NCI-H2107 treated with DMSO at 0.1 percent for 48 hours (cell line): ENCODE measurements around the gene EIF2S1.
"Not testable (repeated sequence)": the region's sequence is repeated elsewhere in the genome, so short reads cannot be mapped to it uniquely, and the experiment has no call there.

Experiments
- DNase-seq: peaks from one replicate; lab custom pipeline; 2025; ENCODE audit not compliant: unreplicated experiment; lab: John Stamatoyannopoulos, UW

The EIF2S1 gene

DNA sequence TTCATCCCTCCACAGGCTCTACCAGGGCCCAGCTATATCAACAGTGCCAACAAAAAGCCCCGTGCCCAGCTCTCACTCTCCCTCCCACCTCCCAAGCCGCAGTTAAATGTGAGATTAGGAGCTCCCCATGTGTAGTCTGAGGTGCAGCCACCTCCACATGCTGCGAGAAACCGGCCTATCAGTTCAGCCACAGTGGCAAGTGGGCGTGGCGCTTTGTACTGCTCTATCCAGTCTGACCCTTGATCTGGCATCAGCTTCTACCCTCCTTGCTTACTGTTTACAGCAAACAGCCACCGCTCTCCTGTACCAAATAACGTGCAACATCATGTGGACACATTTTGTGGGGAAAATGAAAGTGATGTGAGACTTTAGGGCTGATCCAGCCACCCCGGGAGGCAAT is 50.2 kb downstream of the EIF2S1 start:
- no peak for DNase-seq

DNA sequence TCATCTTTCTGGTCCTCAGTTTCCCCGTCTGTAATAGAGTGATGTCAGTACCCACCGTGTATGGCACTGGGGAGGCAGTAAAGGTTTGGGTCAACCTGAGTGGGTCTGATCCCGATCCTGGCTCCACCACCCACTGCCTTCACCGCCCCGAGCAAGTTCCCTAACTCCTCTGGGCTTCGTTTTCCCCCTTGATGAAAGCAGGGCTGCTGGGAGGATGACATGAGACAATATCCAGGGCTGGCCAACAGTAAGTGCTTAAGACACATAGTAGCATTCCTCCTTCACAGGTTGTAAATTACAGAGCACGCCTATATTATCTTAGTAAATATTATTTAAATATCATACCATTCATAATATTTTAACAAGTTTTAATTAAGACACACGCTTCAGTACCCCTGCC is 51.2 kb downstream of the EIF2S1 start:
- no peak for DNase-seq

DNA sequence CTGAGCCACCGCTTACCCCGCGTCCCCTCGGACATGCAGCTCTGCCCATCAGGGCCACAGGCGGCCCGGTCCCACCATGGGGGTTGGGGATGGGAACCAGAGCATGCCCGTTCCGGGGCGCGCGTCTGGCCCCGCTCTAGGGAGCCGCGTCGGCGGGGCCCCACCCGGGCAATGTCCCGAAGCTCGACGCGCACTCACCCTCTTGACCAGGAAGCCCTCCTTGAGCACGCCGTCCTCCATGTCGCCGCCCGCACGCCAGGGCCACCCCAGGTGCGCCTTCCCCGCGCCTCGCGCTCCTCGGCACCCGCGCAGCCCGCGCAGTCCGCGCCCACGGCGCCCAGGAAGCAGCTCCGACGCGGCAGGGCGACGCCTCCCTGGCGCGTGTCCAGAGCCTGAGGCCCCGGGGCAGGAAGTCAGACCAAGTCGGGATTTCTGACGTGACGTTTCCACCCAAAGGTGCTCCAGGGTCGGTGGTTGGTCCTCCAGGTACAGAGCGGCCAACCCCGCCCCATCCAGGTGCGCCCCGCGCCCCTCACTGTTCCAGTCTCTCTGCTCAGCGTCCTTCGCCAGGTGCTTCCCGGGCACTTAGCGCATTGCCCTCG is 51.8 kb downstream of the EIF2S1 start, which contains the start of gene PLEK2:
TSS of gene PLEK2 (minus strand) at position 346 of the 602 bp plus-strand sequence. CDS start at position 240, 106 bp downstream.
- DNase-seq, result no peak

DNA sequence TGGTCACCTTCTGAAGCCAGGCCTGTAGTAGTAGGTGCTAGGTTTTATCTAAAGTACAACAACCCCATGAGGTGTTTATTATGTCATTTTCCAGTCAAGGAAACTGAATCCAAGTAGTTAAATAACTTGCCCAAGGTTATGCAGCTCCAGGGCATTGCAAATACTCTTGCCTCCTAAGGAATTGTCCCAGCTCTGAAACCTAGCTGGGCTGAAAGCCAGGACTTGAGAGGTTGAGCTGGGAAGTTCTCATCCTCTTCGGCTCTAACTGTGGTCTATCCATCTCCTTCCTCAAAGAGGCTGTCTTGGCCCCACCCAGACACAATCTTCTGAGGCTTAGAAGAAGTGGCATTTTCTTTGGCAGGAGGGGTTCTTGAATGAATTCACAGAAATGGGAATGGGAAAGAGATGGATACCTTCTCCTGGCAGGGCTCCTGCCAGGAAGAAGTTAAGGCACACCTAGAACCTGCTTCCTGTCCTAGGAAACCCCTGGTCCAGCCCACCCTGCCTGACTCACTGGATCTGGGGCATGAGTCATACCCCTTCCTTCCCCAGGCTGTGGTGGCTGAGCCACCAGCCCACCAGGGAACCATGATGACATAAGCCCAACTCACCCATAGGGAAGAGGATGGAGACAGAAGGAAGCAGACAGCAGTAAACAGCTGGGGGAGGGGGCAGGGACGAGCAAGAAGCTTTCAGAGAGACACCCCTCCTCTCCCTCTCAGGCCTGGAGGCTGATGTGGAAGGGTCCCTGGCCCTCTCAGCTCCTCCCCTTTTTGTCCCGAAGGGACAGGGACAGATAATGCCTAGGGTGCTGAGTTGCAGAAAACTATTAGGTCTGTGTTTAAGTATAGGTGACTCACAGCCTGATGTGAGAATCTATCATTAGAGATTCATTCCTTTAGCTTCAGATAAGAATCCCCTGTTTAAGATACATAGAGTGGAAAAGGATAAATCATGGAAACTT is 54.0 kb downstream of the EIF2S1 start:
- DNase-seq, result no peak

DNA sequence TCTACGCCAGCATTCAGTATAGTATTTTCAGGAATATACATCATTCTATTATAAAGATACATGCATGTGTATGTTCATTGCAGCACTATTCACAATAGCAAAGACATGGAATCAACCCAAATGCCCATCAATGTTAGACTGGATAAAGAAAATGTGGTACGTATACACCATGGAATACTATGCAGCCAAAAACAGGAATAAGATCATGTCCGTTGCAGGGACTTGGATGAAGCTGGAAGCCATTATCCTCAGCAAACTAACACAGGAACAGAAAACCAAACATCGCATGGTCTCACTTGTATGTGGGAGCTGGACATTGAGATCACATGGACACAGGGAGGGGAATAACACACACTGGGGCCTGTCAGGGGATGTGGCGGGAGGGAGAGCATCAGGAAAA is 55.5 kb downstream of the EIF2S1 start:
- DNase-seq, result not testable (repeated sequence)

DNA sequence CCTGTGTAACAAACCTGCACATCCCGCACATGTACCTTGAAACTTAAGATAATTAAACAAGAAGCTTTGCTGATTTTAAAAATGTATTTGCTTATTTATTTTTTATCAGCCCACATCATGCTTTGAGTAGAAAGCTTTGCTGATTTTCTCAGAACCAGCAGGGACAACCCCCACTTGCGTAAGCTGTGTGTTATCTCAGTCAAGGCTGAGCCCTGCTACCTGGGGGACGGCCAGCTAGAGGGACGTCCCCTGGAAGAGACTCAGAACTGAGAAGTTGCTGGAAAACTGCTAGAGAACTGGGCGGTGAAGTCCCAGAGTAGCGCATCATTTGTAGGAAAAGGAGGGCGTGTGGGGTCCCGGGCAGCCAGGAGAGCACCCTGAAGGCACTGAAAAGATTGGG is 56.0 kb downstream of the EIF2S1 start:
- no peak for DNase-seq

DNA sequence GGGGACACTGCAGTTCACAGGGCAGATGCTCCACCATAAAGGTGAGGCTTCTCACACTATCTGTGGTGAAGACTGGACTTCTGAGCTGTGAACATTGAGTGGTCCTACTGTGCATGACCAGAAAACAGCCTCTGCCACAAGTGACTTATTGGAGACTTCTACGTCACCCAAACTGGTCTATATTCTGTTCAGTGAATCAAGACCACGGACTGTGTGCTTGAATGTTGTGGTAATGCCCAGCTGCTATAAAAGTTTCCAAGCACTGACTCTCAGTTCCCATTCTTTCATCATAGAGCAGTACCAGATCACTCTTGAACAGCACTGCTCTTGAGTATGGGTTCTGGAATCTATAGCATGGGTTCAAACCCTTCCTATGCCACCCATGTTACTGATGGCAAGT is 56.7 kb downstream of the EIF2S1 start:
- no peak for DNase-seq

DNA sequence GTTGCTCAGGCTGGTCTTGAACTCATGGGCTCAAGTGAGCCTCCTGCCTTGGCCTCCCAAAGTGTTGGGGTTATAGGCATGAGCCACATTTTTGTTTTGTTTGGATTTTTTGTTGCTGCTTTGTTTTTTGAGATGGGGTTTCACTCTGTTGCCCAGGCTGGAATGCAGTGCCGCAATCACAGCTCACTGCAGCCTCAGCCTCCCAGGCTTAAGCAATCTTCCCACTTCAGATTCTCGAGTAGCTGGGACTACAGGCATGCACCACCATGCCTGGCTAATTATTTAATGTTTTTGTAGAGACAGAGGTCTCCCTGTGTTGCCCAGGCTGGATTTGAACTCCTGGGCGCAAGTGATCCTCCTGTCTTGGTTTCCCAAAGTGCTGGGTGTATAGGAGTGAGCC is 57.5 kb downstream of the EIF2S1 start:
- no peak for DNase-seq

DNA sequence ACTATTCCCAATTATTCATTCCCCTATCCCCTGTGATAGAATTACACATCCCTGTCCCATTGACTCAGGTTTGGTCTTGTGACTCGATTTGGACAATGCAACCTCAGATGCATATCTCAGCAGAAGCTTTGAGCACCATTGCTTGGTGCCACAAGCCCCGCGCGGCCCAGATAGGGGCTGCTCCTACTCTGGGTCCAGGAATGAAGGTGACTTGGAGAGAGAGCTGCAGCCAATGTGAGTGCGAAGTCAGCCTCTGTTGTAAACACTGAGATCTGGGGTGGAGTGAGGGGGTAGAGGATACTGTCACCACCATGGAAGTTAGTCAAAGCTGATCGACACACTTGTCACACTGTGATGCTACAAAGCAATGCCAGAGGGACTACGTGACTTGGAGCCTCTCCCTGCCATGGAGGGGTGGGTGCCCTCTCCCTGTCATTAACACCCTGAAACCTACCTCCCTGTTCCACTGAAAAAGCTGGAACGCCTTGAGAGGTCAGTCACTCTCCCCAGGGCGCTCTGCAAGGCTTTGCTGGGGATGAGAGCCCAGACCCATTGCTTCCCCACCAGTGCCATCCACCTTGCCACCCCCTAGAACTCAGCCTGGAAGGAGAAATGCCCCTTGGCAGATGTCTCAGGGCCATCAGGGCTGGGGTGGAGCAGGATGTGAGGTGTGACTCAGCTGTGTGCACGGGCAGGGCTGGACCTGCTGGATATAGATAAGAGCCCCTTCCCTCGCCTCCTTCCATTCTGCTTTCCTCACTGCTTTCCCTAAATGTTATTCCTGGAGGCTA is 58.5 kb downstream of the EIF2S1 start:
- DNase-seq, result no peak

DNA sequence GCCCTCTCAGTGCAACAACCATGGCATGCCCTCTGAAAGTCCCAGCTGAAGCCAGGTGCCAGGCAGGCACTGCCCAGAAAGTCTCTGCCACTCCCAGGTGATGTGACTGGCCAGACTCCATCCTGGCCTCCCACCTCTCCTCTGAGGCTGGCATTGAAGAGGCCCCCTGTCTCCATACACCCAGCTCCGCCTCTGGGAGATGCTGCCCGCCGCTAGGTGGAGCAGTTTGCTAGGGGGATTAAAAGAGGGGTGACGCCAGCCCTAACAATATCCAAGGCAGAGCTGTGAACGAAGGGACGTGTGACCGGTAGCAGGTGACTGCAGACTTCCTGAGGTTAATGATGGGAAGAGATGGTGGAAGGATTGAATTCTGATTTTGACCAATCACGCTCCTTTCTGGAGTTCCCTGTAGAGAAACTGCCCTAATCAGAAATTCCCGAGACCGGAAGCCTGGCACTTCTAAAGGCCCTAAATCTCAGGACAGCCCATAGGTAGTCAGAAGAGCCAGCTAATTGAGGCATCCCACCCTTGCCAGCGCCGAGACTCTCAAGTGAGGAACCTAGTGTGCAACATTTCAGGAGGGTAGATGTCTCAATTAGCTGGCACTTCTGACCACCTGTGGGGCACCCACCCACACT is 60.1 kb downstream of the EIF2S1 start:
- DNase-seq, result no peak

DNA sequence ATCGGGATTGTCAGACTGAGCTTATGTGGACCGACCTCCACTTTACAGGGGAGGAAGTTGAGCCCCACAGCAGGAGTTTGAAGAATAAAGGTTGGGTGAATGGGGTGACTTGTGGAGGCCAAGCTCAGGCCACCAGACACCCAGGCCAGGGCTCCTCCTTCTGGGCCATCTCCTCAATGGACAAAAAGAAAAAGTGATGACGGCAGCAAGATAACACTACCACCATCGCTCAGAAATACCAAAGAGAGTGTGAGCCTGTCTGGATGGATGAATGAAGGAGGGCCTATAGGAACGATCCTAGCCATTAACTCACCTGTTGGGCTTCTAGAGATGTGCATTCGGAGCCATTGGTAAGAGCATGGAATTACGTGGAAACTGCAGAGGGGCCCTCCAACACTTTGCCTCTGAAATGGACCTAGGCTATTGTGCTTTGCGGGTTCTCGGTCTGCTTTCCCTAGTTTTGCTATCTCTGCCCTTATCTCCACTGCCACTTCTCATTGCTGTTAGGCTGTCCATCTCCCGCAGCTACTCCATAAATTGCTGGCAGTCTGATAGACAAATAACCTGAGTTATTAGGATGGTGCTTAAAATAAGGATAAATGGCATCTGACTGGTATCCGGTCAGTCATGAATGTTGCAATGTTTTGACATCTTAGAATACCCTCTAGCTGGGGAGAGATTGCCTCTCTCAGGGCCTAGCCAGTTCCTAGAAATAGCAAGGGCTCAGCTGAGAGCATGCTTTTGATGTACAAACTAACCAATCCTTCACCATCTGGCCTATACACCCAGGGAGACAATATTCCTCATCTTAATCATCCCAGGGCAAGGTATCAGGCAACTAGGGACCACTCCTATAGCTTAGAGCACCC is 61.5 kb downstream of the EIF2S1 start:
- DNase-seq, result no peak

DNA sequence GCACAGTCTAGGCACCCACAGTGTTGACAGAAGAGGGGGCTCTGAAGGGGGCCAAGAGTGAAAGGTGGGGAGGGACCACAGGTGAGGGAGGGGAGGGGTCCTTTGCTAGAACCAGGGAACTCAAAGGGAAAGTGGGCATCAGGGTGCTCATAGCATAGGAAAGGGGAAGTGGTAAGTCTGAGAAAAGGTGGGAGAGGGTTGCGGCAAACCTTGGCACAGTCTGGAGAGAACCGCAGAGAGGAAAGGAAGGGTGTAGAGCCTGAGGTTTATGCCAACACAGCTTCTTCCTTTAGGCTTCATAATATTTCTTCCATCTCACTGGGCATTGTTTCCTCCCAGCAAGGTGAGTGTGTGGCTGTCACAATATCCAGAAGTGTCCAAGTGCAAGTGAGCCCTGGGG is 63.3 kb downstream of the EIF2S1 start:
- no peak for DNase-seq

DNA sequence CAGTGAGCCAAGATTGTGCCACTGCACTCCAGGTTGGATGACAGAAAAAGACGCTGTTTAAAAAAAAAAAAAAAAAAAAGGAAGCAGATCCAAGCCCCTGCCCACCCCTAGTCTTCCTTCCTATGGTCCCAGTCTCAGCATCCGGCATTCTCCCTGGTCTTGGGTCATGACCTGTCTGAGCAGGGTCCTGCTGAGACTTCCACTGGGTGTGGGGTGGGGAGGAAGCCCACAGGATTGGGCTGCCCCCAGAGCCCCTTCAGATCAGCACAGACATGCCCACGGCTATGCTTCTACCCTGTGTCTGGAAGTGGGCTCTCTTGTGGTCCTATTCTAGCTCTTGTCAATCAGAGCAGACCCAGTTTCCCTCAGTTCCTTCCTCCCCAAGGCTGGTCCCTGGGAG is 64.4 kb downstream of the EIF2S1 start:
- DNase-seq, result no peak

DNA sequence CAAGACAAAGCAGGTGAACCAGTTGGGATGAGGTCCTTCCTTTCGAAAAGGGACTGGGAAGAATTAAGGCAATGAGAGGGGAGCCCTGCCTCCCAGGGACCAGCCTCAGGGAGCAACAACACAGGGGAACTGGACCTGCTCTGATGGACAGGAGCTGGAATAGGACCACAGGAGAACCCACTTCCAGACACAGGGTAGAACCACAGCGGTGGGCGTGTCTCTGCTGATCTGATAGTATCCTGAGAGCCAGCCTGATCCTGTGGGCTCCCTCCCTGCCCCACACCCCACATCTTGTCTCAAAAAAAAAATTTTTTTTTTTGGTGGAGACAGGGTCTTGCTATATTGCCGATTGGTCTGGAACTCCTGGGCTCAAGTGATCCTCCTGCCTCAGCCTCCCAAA is 65.5 kb downstream of the EIF2S1 start:
- DNase-seq, result no peak

DNA sequence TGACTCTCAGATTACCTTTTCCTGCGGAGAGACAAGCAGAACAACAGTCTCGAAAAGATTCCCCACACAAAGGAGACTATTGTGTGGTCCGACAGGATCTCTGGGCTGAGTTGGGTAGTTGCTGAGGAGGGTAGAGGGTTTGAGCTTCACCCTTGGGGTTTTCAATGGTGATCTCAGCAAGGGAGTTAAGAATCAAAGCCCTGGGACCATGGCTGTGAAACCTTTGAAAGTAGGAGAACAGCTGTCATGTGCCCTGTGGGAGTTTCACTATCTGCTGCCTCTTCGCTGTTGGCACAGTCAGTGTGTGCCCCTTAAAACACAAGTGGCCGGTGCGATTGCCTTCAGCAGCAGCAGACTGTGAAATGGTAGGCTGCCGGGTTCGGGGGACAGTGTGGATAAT is 66.0 kb downstream of the EIF2S1 start:
- DNase-seq, result peak; percentile 54

DNA sequence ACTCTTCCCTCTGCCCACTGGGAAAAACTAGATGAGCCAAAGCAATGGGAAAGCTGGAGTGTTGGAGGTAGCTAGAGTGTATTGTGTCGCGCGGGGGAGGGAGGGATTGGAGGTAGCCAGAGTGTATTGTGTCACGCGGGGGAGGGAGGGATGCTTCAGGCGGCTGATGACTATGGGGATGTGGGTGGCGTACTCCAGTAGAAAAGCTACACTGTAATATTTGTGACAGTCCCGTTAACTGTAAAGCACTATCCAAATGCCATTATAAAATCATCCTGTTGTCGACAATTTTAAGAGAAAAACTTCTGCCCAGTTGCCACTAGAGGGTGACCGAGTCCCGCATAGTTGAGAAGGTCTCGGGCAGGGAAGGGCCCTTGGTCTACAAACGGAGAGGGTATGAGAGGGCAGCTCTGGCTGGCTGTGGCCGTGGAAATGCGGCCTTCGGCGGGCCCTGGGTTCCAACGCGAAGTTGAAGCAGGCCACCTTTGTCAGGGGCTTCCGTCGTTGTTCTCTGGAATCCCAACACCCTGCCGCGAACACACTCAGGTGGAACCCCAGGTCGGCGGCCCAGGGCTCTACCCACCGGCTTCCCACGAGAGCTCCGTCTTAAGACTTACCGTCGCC is 67.0 kb downstream of the EIF2S1 start:
- DNase-seq, result peak; percentile 88

DNA sequence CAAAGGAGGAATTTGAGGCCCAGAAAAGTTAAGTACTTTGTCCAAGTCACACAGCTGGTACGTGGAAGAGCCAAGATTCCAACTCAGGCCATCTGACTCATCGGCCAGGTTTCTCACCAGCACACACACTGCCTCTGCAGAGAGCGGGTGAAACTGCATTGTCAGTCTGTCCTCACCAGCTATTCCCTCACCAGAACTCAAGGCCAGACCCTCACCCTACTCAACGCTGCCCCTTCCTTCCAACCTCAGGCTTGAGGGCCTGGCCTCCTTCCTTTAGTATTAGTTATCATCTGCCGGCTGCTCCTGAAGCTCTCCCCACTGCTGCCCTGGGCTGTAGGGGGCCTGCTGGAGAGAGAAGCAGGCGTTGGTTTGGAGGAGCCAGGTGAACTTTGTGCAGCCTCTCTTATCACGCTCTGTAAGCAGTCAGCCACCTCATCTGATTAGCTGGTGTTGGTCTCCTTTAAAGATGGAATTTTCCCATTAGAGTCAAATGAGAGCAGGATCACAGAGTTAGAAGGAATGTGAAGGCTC is 68.4 kb downstream of the EIF2S1 start:
- no peak for DNase-seq

DNA sequence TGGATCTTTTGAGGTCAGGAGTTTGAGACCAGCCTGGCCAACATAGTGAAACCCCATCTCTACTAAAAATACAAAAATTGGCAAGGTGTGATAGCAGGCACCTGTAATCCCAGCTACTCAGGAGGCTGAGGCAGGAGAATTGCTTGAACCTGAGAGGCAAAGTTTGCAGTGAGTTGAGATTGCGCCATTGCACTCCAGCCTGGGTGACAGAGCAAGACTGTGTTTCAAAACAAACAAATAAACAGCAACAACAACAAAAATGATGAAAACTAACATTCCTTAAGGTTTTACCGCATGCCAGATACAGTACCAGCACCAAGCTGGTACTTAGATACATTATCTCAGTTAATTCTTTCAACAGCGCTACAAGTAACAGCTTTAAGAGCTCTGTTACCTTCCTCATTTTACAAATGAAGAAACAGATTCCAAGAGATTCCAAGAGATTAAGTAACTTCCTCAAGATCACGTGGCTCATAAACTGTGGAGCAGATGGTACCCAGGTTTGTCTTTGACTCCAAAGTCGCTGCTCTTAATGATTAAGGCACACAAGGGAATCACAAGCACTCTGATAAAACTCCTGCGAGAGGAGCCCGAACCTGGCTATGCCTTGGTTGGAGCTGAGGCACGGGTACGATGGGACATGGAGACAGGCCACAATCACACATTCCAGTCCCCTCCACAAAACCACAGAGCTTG is 69.5 kb downstream of the EIF2S1 start:
- no peak for DNase-seq

DNA sequence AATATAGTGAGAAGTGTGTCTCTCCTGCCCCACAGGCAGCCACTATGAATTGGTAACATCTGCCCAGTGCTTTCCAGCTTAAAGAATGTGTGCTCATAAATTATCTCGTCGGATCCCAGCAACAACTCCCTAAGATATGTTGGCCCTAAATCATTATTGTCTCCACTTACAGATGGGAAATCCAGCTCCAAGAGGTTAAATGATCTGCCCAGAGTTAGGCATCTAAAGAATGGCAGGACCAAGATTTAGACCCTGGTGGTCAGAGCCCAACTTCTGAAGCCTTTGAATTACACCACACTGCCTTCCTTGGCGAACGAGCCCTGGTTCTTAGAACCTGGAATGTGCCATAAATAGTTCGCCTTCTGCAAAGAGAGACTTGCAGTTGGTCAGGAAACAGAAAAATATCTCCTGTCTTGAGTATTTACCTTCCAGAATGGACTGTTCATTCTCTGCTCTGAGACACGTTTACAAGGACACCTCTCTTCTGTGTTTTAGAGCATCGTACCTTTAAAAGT is 72.0 kb downstream of the EIF2S1 start:
- no peak for DNase-seq
